Hematopoietic multipotent progenitor cell treated with erythropoietin and hydrocortisone succinate and interleukin-3 and kit ligand, for 8 days (in vitro differentiated cells): ENCODE data around the gene YAF2.
"Not testable (repeated sequence)": the region's sequence is repeated elsewhere in the genome, so short reads cannot be mapped to it uniquely, and the experiment has no call there.

Source experiments
- DNase-seq: peaks from one replicate; pipeline ENCODE4 v3.0.0-alpha.2; 2015

The YAF2 gene

DNA sequence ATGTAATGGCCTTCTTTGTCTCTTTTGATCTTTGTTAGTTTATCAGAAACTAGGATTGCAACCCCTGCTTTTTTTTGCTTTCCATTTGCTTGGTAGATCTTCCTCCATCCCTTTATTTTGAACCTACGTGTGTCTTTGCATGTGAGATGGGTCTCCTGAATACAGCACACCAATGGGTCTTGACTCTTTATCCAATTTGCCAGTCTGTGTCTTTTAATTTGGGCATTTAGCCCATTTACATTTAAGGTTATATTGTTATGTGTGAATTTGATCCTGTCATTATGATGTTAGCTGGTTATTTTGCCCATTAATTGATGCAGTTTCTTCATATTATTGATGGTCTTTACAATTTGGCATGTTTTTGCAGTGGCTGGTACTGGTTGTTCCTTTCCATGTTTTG lies 14.6 kb upstream of the YAF2 start:
- DNase-seq, result not testable (repeated sequence)

DNA sequence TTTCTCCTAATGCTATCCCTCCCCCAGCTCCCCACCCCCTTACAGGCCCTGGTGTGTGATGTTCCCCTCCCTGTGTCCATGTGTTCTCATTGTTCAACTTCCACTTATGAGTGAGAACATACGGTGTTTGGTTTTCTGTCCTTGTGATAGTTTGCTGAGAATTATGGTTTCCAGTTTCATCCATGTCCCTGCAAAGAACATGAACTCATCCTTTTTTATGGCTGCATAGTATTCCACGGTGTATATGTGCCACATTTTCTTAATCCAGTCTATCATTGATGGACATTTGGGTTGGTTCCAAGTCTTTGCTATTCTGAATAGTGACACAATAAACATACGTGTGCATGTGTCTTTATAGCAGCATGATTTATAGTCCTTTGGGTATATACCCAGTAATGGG lies 11.0 kb upstream of the YAF2 start:
- not testable (repeated sequence) for DNase-seq

DNA sequence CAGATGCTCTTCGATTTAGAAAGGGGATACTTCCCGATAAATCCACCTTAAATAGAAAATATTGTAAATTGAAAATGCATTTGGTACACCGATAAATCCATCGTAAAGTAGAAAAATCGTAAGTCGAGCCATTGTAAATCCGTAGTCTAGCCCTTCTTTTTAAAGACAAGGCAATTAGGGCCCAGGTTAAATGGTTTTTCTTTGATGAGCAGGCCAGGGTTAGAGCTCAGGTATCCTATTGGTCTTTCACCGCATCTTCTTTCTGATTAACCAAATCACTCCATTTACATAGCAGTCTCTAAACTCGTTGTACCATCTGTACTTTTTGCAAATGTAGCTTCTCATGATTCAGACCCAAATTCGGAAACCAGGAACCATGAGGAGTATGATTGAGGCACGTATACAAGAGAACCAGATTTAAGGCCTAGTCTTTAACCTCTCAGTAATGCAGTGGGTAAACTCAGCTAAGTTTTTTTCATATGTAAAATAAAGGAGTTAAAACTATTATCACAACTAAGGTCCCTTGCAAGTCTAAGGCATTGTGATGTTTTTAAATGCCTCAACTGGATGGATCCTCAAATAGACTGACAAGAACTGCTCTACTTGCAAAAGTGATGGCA lies 2.2 kb upstream of the YAF2 start:
- DNase-seq, result no peak

GRCh38 chr12:42237853-42238239 lies 202 bp downstream of the YAF2 start:
- no peak for DNase-seq

GRCh38 chr12:42237052-42237852 lies 796 bp downstream of the YAF2 start:
- DNase-seq, result peak; percentile 73

GRCh38 chr12:42236017-42236416 lies 2.0 kb downstream of the YAF2 start:
- DNase-seq, result no peak

- no peak for DNase-seq
Observed at GRCh38 chr12:42235426-42235825, 2.6 kb downstream of the YAF2 start.

- DNase-seq, result no peak
Observed at GRCh38 chr12:42234970-42235369, 3.1 kb downstream of the YAF2 start.

DNA sequence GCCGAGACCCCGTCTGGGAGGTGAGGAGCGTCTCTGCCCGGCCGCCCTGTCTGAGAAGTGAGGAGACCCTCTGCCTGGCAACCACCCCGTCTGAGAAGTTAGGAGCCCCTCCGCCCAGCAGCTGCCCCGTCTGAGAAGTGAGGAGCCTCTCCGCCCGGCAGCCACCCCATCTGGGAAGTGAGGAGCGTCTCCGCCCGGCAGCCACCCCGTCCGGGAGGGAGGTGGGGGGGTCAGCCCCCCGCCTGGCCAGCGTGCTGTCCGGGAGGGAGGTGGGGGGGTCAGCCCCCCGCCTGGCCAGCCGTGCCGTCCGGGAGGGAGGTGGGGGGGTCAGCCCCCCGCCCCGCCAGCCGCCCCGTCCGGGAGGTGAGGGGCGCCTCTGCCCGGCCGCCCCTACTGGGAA lies 10.5 kb downstream of the YAF2 start:
- not testable (repeated sequence) for DNase-seq

DNA sequence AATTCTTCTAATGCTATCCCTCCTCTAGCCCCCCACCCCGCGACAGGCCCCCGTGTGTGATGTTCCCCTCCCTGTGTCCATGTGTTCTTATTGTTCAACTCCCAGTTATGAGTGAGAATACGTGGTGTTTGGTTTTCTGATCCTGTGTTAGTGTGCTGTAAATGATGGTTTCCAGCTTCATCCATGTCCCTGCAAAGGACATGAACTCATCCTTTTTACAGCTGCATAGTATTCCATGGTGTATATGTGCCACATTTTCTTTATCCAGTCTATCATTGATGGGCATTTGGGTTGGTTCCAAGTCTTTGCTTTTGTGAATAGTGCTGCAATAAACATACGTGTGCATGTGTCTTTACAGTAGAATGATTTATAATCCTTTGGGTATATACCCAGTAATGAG lies 13.5 kb downstream of the YAF2 start:
- DNase-seq, result not testable (repeated sequence)

DNA sequence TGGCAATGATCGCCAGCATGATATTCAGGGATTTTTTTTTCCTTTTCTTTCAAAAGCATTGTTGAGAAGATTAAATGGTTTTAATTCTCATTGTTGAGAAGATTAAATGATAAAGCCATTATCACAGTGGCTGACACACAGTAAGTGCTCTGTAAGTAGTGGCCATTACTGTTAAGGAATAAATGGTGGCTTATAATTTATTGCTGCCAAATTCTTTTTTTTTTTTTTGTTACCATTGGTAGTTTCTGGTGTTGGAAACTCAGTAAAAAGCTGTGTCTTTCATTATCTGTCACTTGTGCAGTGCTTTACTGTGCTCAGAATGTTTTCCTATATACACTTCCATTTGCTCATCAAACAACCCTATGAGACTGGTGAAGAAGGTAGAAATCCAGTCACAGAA lies 15.3 kb downstream of the YAF2 start:
- DNase-seq, result no peak

GRCh38 chr12:42221726-42222125 lies 16.3 kb downstream of the YAF2 start:
- DNase-seq, result no peak

GRCh38 chr12:42217656-42218055 lies 20.4 kb downstream of the YAF2 start:
- no peak for DNase-seq

- no peak for DNase-seq
Observed at GRCh38 chr12:42216737-42217136, 21.3 kb downstream of the YAF2 start.

- DNase-seq, result not testable (repeated sequence)
Observed at GRCh38 chr12:42215759-42216158, 22.3 kb downstream of the YAF2 start.

DNA sequence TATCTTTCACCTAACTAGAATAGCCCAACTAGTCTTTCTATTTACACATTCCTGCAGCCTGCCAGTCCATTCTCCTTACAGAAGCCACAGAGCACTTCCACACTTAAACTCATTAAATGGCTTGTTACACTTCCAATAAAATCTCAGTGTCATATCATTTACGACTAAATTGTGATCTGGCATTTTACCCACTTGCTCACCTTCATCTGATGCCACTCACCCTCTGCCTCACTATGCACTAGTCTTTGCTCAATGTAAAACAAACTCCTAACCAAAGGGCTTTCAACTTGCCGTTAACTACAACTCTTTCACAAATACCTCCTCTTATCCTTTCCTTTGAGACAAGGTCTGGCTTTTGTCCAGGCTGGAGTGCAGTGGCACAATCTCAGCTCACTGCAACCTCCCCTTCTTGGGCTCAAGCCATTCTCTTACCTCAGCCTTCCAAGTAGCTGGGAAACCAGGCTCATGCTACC lies 24.1 kb downstream of the YAF2 start:
- no peak for DNase-seq

- peak; percentile 28 for DNase-seq
Observed at GRCh38 chr12:42213023-42213422, 25.0 kb downstream of the YAF2 start.

DNA sequence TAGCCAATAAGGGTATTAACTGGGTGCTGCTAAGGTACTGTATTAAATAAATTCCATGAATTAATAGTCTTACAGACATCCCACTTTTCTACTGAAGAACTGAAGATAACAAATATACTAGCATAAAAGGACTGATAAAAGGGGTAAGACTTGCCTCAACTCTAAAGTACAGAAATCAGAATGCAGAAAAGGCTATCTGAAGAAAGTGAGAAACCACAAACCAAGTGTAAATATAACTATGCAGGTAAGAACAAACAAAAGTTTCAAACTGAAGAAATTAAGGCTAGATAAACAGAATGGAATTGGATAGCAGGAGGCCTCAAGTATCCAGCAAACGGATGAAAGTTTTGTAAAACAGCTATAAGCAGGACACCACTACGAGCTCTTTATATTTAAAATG lies 29.5 kb downstream of the YAF2 start:
- DNase-seq, result no peak

DNA sequence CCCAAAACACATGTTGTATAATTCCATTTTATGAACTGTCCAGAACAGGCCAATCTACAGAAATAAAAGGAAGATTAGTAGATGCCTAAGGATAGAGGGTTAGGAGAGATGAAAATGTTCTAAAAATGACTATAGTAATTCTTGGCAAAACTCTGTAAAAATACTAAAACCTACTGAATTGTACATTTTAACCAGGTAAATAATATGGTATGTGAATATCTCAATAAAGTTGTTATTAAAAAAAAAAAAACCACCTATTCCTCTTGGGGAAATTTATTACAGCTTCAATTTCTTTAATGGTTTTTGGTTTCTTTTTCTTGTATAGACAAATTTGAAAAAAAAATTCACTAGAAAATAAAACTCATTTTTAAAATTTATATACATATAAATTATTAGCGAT lies 33.2 kb downstream of the YAF2 start:
- no peak for DNase-seq

GRCh38 chr12:42204362-42204761 lies 33.7 kb downstream of the YAF2 start:
- DNase-seq, result no peak

DNA sequence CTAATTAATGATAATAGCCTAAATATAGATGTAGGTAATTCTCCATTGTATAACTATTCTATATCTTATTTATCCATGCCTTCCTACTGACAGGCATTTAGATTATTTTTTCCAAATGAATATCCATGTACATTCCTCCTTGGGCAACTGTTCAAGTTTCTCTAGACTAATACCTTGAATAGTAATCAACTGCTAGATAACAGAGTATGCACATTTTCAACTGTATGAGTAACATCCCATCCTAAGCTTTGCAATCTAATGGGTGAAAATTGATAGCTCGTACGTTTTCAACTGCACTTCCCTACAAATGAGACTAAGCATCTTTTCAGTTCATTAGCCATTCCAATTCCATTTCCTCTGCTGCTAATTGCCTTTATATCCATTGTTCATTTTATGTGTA lies 37.0 kb downstream of the YAF2 start:
- no peak for DNase-seq

- no peak for DNase-seq
Observed at GRCh38 chr12:42199007-42199406, 39.0 kb downstream of the YAF2 start.

DNA sequence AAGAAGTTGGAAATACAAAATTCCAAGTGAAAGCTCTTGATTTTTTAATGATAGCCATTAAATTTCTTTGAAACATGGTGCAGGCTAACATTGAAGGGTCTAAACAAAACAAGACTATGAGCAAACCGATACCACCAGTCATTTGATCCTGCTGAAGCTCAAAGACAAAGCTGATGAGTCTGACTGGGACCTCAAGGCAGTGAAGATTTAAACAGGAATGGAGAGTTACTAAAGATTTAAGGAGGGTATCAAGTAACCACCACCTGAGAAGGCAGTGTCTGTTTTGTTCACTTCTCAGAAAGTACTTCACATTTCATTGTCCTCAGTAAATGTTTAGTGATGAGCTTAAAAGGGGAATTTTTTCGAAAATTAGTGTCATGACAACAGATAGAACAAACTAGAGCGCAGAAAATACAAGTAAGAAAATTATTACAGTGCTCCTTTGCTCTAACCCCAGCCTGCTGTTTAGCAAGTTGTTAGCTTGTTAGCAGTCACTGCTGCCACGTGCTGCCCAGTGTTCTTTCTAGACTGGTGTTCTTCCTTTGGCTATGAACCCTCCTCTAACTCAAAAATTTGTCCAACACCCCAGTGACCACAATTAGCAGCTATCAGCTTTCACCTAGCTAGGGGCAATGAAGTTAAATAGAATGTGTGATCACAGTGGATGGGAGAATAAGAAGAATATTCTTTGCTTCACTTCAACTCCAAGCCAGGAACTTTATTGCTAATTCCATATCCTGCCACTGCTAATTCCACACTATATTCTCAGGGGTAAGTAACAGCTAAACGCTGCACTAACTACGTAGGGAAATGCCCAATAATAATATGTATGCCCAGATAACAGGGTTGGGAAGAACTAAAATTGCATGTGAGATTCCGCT lies 41.1 kb downstream of the YAF2 start:
- no peak for DNase-seq

- DNase-seq, result peak; percentile 41
Observed at GRCh38 chr12:42192686-42193085, 45.4 kb downstream of the YAF2 start.
